Endothelial cell of umbilical vein (primary cell): Measurements from ENCODE around the gene ANO1.

Experiments used
- CTCF ChIP-seq, 2 donors: IDR thresholded peaks; 1 replicate in 1 of 2; 2 replicates in 1 of 2; pipeline ENCODE4 v1.5.1; 2011; ENCODE audit warnings: low read length in 2 of 2, mild to moderate bottlenecking in 2 of 2, moderate library complexity in 2 of 2, control low read depth in 1 of 2, inconsistent platforms in 1 of 2, low read depth in 1 of 2; ENCODE audit not compliant: insufficient read depth in 1 of 2; ENCODE audit errors: extremely low read depth in 1 of 2
- EZH2 ChIP-seq: IDR thresholded peaks from 2 replicates; pipeline ENCODE4 v1.6.1; 2012; ENCODE audit warnings: borderline replicate concordance, low read depth, mild to moderate bottlenecking, moderate library complexity, low read length, inconsistent platforms; ENCODE audit not compliant: severe bottlenecking
- FOS ChIP-seq: IDR thresholded peaks from 2 replicates; pipeline ENCODE4 v1.6.1; 2011; ENCODE audit warnings: mild to moderate bottlenecking, low read length, moderate library complexity, borderline replicate concordance; ENCODE audit not compliant: insufficient read depth
- GATA2 ChIP-seq: IDR thresholded peaks from 2 replicates; pipeline ENCODE4 v1.7.0; 2011; ENCODE audit warnings: low read depth, mild to moderate bottlenecking, moderate library complexity, mixed read lengths, low read length; ENCODE audit not compliant: insufficient read length, insufficient read depth
- JUN ChIP-seq: IDR thresholded peaks from 2 replicates; pipeline ENCODE4 v1.6.1; 2011; ENCODE audit warnings: borderline replicate concordance, low read depth; ENCODE audit not compliant: insufficient read length, insufficient read depth
- MAX ChIP-seq: IDR thresholded peaks from 2 replicates; pipeline ENCODE4 v1.6.1; 2011; ENCODE audit not compliant: insufficient read depth, insufficient read length
- MYC ChIP-seq: IDR thresholded peaks from one replicate; pipeline ENCODE4 v1.6.1; 2011; ENCODE audit warnings: mild to moderate bottlenecking, low read depth, low read length
- POLR2A ChIP-seq: IDR thresholded peaks from 2 replicates; pipeline ENCODE4 v1.6.1; 2012; ENCODE audit warnings: low read depth, mild to moderate bottlenecking, control low read depth, low read length
- POLR2AphosphoS5 ChIP-seq: IDR thresholded peaks from 2 replicates; pipeline ENCODE4 v1.6.1; 2012; ENCODE audit warnings: low read depth, mild to moderate bottlenecking, control low read depth, low read length, moderate library complexity; ENCODE audit not compliant: insufficient read depth

- TF ChIP-seq CTCF (IDR thresholded peaks at IDR 0.05; ENCODE audit: extremely low read depth in 1 of 2, insufficient read depth in 1 of 2, low read depth in 1 of 2, low read length in 2 of 2): no peak
- TF ChIP-seq POLR2AphosphoS5: peak; percentile 55
- TF ChIP-seq POLR2A: no peak
- TF ChIP-seq JUN: peak; percentile 71
- TF ChIP-seq EZH2: no peak
- no peak for TF ChIP-seq MYC
- no peak for TF ChIP-seq MAX
- TF ChIP-seq GATA2: peak; percentile 89
- TF ChIP-seq FOS: peak; percentile 81
Measured at GRCh38 chr11:70233511-70233934, 155.4 kb downstream of the ANO1 start.
